IMR-90 (cell line): Measurements from ENCODE around the gene LLPH.

Experiments
- CTCF ChIP-seq: conservative IDR thresholded peaks from 2 replicates; pipeline ENCODE4 v1.5.1; 2012; ENCODE audit warnings: mild to moderate bottlenecking, low read depth, low read length, improper control_type of control experiment
- POLR2A ChIP-seq: IDR thresholded peaks from 2 replicates; pipeline ENCODE4 v1.6.1; 2012; ENCODE audit warnings: mild to moderate bottlenecking, low read depth, low read length
- RFX5 ChIP-seq: IDR thresholded peaks from 2 replicates; pipeline ENCODE4 v1.8.0; 2012; ENCODE audit warnings: low read depth, mild to moderate bottlenecking, low read length, moderate library complexity
- SMC3 ChIP-seq: fragments of 150-350 bp; IDR thresholded peaks from 2 replicates; pipeline ENCODE4 v1.6.1; 2016; ENCODE audit warnings: low read depth, mild to moderate bottlenecking, antibody characterized with exemption, low read length, moderate library complexity

- TF ChIP-seq CTCF (no peak), POLR2A (no peak), SMC3 (no peak), RFX5 (no peak)
Observed at GRCh38 chr12:66164349-66164821, 33.8 kb upstream of the LLPH start.
